ENCODE measurements around the gene ASPG. TPM values are rescaled to one million over a fixed set of nuclear protein-coding genes. Genes with fewer than 3 reads are reported as not detected.

Gene ASPG
- total RNA-seq, 1 donor from 2014 or later: 0.82 TPM

DNA sequence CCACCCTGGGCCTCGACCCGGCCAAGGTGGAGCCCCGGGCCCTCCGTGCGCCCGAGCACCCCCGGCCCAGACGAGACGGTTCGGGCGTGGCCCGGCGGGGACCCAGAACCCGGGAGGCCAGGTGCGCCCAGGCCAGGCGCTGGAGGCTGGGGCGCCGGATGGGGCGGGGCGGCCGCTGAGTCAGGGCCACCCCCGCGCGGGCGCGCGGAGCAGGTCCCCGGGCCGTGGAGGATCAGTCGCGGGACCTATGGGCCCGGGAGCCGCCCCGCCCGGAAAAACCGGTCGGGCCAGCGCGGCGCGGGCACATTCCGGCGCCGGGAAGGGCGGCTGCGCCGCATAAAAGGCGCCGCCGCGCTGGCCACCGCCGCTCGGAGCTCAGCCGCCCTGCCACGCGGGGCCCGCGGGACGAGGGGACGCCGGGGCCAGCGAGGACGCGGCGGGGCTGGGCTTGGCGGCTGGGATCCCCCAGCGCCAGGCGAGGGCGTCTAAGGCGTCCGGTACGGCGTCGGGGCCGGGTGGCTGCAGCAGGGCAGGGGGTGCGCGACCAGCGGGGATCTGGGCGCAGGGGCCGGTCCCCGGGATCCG lies 31.3 kb downstream of the ASPG start:
- no peak for DNase-seq

- DNase-seq: no peak
Measured at GRCh38 chr14:104117341-104118005, 32.0 kb downstream of the ASPG start.

GRCh38 chr14:104118006-104118844 lies 32.7 kb downstream of the ASPG start:
- no peak for DNase-seq

- DNase-seq: no peak
Measured at GRCh38 chr14:104119119-104119487, 33.6 kb downstream of the ASPG start.

- DNase-seq: no peak
Measured at GRCh38 chr14:104119488-104120251, 34.2 kb downstream of the ASPG start.

DNA sequence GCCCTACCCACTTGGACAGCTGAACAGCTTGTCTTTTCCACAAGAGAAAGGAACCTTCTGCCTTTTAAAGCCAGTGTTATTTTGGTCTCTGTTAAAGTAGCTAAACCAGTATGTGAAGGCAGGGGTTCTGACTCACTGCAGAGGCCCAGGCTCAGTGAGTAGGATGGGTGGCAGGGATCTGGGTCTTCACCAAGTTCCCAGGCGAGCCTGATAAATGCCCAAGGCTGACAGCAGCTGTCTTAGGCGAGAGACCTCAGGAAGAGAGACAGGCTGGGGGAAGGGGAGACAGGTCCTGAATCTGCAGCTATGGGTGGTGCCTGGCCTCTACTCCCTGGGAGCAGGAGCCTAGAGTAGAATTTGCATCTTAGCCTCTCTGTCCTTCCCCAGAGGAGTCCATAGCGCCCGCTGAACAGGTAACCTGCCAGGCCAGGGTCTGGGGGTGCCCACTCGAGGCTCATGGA lies 34.8 kb downstream of the ASPG start:
- DNase-seq: no peak

- DNase-seq: no peak
Measured at GRCh38 chr14:104121142-104121541, 35.6 kb downstream of the ASPG start.

GRCh38 chr14:104123879-104124278 lies 38.4 kb downstream of the ASPG start:
- no peak for DNase-seq

GRCh38 chr14:104125011-104125410 lies 39.5 kb downstream of the ASPG start:
- no peak for DNase-seq

GRCh38 chr14:104126753-104127152 lies 41.3 kb downstream of the ASPG start:
- no peak for DNase-seq

GRCh38 chr14:104128981-104129380 lies 43.5 kb downstream of the ASPG start:
- DNase-seq: no peak

GRCh38 chr14:104129556-104129955 lies 44.1 kb downstream of the ASPG start:
- no peak for DNase-seq

- peak; percentile 76 for DNase-seq
Measured at GRCh38 chr14:104130974-104131651, 45.6 kb downstream of the ASPG start.

DNA sequence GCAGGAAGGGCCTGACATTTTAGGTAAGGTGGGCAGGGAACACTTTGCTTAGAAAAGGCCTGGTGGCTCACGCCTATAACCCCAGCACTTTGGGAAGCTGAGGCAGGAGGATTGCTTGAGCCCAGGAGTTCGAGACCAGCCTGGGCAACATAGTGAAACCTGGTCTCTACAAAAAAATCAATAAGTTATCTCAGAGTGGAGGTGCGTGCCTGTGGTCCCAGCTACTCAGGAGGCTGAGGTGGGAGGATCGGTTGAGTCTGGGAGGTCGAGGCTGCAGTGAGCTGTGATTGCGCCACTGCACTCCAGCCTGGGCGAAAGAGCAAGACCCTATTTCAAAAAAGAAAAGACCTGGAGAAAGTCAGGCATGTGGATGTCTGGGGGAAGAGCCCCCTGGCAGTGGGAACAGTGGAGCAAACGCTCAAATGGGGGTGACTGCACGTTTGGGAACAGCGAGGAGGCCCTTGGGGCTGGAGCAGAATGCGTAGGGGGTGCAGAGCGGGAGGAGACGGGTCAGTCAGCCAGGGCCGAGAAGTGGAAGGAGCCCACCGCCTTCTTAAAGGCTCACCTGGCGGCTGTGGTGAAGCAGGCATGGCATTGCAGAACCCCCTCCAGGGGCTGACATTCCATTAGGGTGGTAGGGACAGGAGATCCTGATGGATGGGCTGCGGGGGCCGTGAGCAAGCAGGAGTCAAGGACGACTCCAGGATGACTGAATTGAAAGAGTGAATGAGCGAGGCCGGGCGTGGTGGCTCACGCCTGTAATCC lies 46.6 kb downstream of the ASPG start:
- DNase-seq: no peak

- DNase-seq: no peak
Measured at GRCh38 chr14:104132981-104133380, 47.5 kb downstream of the ASPG start.

DNA sequence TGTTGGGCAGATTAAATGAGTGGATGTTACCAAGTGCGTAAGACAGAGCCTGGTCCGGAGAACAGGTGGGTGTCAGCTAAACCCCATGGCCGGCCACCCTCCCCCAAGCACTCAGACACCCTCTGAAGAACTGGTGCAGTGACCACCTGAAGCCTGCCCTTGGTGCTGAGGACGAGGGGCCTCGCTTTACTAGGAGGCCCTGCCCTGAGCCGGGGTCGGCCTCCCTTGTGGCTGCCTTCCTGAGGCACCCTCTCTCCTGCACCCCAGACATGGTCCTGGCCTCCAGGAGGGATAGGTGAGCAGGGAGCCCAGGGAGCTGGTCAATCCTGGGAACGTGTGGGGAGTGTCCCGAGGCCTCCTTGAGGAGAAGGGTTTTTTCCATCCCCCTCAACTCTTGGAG lies 48.0 kb downstream of the ASPG start:
- DNase-seq: no peak

- no peak for DNase-seq
Measured at GRCh38 chr14:104134061-104134965, 48.8 kb downstream of the ASPG start.

DNA sequence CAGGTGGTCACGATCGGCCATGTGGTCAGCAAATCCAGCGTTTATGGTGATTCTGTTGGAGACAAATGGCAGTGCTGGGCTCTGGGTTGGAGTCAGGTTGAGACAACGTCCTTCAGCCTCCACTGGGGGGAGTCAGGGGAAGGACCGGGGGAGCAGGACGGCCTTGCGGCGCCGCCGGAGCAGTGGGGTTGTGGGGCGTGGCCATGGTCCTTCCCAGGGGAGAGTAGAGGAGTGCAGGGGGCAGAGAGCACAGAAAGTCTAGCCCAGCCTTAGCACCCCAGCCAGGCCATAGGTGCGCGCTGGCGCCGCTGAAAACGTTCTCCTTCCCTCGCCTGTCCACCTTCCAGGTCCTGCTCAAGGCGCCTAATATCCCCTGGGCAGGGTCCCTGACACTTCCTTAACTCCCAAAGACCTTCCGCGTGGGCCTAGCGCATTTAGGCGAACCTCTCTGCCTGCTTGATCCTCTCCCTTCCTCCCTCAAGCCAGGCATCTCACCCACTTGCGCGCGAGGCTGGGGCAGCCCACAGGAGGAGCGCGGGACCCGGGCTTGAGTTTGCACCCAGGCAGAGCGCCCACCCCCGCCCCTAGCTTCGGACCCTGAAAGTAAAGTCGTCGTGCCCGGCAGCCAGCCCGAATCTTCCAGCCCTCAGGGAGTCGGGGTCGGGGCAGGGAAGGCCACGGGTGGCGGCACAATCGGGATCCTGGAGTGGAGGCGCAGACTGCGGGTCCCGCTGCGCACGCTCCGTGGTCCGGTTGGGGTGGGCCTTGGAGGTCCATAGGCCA lies 49.8 kb downstream of the ASPG start:
- peak; percentile 49 for DNase-seq

GRCh38 chr14:104135904-104136471 lies 50.5 kb downstream of the ASPG start:
- DNase-seq: no peak

Data from tongue (tissue), 2 donors.